Urothelium cell line (cell line): Measurements from ENCODE around the gene LINC01488.
A peak's percentile ranks its signal among the peaks of the same experiment; 100 is the strongest.

Source experiments
- DNase-seq: peaks from one replicate; pipeline ENCODE4 v3.0.0; 2011; ENCODE audit warnings: low spot score, mixed read lengths
- FAIRE-seq: peaks from 2 replicates; lab custom pipeline; 2011; peaks lifted over from hg19 to GRCh38; lab: Jason Lieb, UNC

LINC01488 gene

GRCh38 chr11:69475141-69475865, 6.2 kb upstream of the LINC01488 start:
- DNase-seq (no peak), FAIRE-seq (no peak)

- no peak for FAIRE-seq
Measured at GRCh38 chr11:69475866-69476471, 5.5 kb upstream of the LINC01488 start.

GRCh38 chr11:69476509-69476961, 4.9 kb upstream of the LINC01488 start:
- FAIRE-seq (no peak), DNase-seq (no peak)

More at GRCh38 chr11:69475866-69476471, 5.5 kb upstream of the LINC01488 start:
- no peak for DNase-seq

GRCh38 chr11:69477086-69477485, 4.4 kb upstream of the LINC01488 start:
- DNase-seq (no peak), FAIRE-seq (no peak)

GRCh38 chr11:69479591-69480271, 1.7 kb upstream of the LINC01488 start:
- no peak for FAIRE-seq

DNA sequence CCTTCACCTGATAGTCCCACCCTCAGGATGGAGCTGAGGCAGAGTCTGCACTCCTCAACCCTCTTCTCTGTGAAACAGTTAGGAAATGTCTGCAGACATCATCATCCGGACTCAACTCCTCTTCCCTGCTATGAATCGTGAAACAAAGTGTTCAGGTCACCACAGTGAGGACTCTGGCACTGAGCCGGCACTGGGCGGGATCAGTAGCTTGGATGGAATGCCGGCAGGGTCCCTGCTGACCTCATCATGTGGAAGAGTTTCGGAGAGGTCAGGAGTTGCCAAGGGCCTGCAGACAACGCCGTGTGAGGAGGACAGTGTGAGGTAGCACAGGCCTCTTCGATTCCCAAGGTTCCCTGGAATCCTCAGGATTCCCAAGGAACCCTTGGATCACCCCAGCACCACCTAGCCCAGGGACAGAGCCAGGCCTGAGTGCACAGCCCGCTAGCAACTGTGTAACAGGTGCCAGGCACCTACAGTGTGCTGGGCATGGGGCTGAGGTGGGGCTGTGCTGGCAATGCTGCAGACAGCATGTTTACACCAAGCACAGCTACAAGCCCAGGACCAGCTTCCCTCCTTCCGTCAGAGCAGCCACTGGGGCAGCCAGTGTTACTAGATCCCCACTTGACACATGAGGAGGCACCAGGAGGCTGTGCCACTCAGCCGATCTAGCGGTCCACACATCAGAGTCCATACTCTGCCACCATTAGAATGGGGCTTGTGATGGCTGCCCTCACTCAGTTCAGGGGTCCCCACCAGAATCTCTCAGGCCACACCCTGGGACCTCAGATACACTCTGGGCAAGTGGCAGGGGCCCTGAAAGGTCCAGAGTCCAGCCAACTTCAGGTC, 693 bp upstream of the LINC01488 start:
- DNase-seq (peak; percentile 46), FAIRE-seq (no peak)

More at GRCh38 chr11:69479591-69480271, 1.7 kb upstream of the LINC01488 start:
- no peak for DNase-seq

- FAIRE-seq (peak; percentile 97), DNase-seq (no peak)
Measured at GRCh38 chr11:69482322-69482721, 859 bp downstream of the LINC01488 start.

DNA sequence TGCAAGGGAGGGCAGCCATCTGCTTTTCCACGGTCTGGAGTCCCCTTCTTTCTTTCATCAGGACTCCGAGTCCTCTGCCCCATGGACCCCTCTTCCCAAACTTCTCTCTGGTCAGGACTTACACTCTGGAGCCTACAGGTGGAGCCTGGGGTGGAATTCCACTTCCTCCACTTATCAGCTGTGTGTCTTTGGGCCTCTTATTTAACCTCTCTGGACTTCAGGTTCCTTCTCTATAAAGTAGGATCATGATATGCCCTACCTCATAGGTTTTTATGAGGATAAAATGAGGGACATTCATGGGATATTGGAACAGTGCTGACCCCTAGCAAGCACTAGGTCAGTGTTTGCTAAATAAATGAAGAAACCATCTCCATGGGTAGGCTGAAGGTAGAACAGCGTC, 1.7 kb downstream of the LINC01488 start:
- DNase-seq = no peak
- FAIRE-seq = no peak

DNA sequence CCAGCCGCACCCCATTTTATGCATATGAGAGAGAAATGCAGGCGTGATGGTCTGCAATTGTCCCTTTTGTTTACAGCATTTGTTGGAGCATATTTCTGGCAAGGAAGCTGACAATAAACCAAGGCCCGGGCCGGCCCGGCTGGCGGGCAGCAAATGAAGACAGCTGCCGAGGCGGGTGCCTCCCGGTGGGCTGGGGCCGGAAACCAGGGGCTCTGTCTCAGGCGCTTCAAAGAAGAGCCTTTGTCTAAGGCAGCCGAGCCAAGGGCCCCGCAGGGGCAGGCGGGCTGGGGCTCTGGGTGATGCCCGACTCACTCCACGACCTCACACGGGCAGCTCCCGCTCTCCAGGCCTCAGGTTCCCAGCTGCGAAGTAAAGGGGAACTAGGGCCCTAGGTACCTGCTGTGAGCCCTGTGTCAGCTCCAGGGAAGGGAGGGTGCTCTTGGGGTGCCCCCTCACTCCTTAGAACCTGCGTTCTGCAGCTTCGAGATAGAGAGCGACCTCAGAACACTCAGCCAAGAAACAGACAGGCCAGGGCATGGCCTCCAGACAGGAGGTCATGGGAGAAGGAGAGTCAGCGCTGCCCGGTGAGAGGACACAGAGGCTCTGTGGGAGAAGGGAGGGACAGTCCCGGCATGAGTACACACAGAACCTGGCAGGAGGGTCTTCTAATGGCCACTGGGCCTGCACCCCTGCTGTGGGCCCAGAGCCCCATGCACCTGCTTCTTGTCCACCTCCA, 2.4 kb downstream of the LINC01488 start:
- FAIRE-seq = no peak
- DNase-seq = no peak

- DNase-seq = no peak
Measured at GRCh38 chr11:69484427-69485259, 3.2 kb downstream of the LINC01488 start.

DNA sequence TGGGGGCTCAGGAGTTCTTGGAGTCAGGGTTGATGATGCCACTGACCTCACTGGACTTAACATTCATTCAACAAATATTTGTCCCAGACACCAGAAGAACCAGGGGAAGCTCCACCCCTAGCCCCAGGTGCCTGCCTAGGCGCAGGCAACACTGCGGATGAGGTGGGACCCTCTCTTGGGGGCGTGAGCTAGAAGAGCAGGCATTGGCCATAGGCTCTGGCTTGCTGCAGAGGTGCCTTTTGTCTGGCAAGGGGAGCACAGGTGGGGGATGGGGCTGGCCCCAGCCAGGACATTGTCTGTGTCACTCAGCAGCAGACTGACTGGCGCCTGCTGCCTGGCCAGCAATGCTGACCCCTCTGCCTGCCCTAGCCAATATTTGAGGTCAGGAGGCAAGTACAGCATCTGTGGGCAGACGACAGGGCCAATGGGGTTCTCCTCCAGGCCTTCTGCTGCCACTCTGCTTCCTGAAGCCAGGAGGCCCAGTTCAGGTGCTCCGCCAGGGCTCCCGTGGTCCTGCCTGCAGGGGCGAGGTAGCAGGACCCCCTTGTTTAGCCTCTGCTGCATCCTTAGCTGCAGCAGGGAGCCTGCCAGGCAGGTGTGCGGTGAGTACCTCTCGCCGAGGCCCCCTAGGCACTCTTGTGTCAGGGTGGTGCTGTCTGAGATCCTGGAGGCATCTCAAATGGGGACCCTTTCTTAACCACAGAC, 4.0 kb downstream of the LINC01488 start:
- no peak for DNase-seq
- FAIRE-seq = no peak

More at GRCh38 chr11:69484427-69485259, 3.2 kb downstream of the LINC01488 start:
- no peak for FAIRE-seq

DNA sequence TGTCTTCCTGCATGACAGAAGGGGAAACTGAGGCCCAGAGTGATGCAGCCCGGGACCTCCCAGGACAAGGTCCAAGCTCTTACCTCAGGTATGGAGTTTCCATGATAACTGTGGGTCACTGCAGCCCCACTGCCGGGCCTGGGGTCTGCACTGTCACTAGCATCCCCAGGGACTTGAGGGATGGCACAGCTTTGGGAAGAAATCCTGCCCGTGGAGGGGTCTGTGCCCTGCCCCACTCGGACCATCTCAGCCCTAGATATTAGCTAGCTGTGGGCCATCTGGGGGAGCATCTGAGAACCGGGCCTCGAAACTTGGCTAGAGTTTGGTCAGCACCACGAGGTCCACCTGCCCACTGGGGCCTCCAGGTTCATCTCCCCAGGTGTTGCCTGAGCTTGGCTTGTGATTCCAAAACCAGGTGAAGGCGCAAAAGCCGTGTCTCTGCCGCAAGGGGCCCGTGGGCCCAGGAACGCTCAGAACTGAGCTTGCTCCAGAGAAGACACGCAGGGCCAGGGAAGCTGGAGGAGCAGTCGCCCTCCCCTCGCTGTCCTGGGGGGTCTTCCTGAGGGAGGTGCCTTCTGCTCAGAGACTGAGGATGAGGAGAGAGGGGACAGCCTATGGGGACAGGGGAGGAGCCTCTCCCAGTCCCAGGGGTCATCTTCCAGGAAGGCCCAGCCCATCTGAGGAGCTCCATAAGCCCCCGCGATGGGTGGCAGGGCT, 4.8 kb downstream of the LINC01488 start:
- FAIRE-seq (no peak), DNase-seq (no peak)

DNA sequence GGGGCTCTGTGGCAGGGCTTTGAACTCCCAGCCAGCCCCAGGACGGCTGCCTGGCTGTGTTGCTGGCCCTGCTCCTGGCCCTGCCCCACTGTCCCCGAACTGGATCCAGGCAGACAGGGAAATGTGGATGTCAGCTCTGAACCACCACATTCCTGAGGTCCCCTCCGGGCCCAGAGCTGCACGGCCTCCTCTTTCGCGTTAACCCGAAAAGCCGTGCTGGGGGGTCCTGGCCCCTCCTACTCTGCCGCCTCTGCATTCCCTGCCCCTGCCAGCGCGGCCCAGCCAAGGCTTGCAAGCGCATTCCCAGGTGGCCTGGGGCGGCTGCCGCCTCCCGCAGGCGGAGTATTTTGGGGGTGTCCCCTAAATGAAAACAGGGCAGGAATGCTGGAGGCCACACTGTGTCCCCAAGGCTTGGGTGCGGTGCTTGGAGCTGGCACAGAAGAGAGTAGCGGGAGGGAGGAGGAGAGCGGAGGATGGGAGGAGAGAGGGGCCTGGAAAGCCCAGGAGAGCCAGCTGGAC, 5.4 kb downstream of the LINC01488 start:
- DNase-seq (no peak), FAIRE-seq (no peak)

GRCh38 chr11:69487391-69487790, 5.9 kb downstream of the LINC01488 start:
- DNase-seq (no peak), FAIRE-seq (no peak)

- FAIRE-seq (no peak), DNase-seq (no peak)
Measured at GRCh38 chr11:69487849-69488542, 6.5 kb downstream of the LINC01488 start.

DNA sequence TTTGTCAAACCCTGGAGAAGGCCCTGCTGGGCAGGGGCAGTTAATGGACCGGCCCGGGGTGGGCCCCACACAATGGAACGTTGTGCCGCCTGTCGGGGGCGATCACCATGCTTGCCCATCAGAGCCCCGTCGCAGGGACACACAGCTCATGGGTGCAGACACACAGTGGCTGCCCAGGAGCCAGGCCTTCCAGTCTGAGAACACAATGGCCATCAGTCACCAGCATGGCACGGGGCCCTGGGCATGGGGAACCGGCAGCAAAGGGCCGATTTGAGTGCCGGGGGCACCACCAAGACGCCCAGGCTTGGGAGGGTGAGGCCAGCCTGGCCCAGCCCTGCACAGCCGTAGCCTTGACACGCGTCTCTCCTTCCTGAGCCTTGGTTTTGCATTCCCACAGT, 7.1 kb downstream of the LINC01488 start:
- no peak for DNase-seq
- no peak for FAIRE-seq

DNA sequence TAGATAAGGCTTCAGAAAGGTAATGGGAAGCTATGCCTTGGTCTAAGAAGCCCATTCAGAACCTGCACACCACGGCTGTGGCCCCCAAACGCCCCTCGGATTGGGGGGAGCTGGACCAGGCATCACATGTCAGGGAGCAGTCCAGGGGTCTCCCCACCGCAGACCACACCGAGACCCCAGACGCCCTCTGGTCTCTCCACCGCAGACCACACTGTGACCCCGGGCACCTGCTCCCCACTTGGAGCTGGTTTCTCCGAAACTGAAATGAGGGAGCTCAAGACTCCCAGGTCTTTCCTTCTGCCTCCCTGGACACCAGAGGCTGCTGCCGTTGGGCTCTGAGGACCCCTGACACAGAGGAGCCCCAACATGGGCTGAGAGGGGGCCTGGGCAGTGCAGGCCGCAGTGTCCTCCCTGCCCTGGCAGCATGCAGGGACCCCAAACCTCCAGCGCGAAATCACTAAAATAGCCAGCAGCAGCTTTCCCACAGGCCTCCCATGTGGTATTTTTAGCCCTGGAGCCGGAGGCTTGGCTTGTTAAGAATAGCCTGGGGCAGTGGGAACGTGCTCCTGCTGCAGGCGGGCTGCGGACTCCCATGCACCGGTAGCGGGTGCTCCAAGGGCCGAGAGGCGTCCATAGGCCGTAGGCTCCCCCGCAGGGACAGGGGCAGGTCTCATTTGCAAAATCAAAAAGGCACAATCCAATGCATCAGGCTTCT, 7.7 kb downstream of the LINC01488 start:
- FAIRE-seq (no peak), DNase-seq (no peak)
